Measurements from ENCODE around the gene H19.

H19 gene

GRCh38 chr11:1946812-1947484 is 50.7 kb downstream of the H19 start, which contains the start of gene MRPL23:
Gene MRPL23 (plus strand): TSS chr11:1947332. CDS start chr11:1947363, 31 bp downstream.
- no peak for DNase-seq (ENCODE audit: low read depth)

Data from T-helper 22 cell (primary cell).